Glutamatergic neuron (in vitro differentiated cells): ENCODE measurements around the gene COX6A1. TPM values are rescaled to one million over a fixed set of nuclear protein-coding genes. Genes with fewer than 3 reads are reported as not detected.
"Not testable (repeated sequence)": the region's sequence is repeated elsewhere in the genome, so short reads cannot be mapped to it uniquely, and the experiment has no call there.

Experiments
- DNase-seq: peaks from one replicate; pipeline ENCODE4 v3.0.0; 2022
- H3K27ac Mint-ChIP-seq: one replicate; pipeline ENCODE4 v1.8.0; 2020; ENCODE audit warnings: mild to moderate bottlenecking, mixed read lengths, inconsistent platforms; ENCODE audit not compliant: unreplicated experiment
- H3K27me3 Mint-ChIP-seq: one replicate; pipeline ENCODE4 v1.8.0; 2020; ENCODE audit warnings: mild to moderate bottlenecking, moderate library complexity, mixed read lengths, inconsistent platforms; ENCODE audit not compliant: unreplicated experiment
- H3K36me3 Mint-ChIP-seq: one replicate; pipeline ENCODE4 v1.8.0; 2020; ENCODE audit warnings: mild to moderate bottlenecking, mixed read lengths, inconsistent platforms; ENCODE audit not compliant: unreplicated experiment
- H3K4me1 Mint-ChIP-seq: one replicate; pipeline ENCODE4 v1.8.0; 2020; ENCODE audit warnings: mild to moderate bottlenecking, low read depth, mixed read lengths, inconsistent platforms; ENCODE audit not compliant: unreplicated experiment
- H3K4me3 Mint-ChIP-seq: one replicate; pipeline ENCODE4 v1.8.0; 2020; ENCODE audit warnings: mild to moderate bottlenecking, mixed read lengths, inconsistent platforms; ENCODE audit not compliant: unreplicated experiment
- H3K9me3 Mint-ChIP-seq: one replicate; pipeline ENCODE4 v1.8.0; 2020; ENCODE audit warnings: mild to moderate bottlenecking, moderate library complexity, mixed read lengths, inconsistent platforms; ENCODE audit not compliant: unreplicated experiment
- total RNA-seq: library from RNA; stranded (reverse); fragmentation: NEBNext Ultra II Directional; extraction: Animal tissue kit (Norgen Biotek cat#: 25700); gene quantifications from one replicate; pipeline ENCODE4 v1.2.1, GENCODE V29; 2021; ENCODE audit not compliant: unreplicated experiment
- TF ChIP-seq, protein P1 (sequence below): fragments of 200-600 bp; sonication (generic); IDR thresholded peaks from one replicate; pipeline ENCODE4 v1.5.0; 2021; ENCODE audit not compliant: partially characterized antibody, unreplicated experiment

COX6A1 gene
- total RNA-seq, 1 donor from 2014 or later = 405 TPM

GRCh38 chr12:120483621-120484020 lies 45.7 kb downstream of the COX6A1 start:
- Mint-ChIP-seq H3K27ac (no peak overlapping the region), H3K4me3 (no peak overlapping the region), H3K27me3 (peaks cover 5% of the 10 kb centered on the region), H3K4me1 (peaks cover 7% of the 10 kb centered on the region), H3K9me3 (no peaks in the 10 kb centered on the region), H3K36me3 (no peaks in the 10 kb centered on the region)
- DNase-seq = no peak
- TF ChIP-seq, protein P1, sequence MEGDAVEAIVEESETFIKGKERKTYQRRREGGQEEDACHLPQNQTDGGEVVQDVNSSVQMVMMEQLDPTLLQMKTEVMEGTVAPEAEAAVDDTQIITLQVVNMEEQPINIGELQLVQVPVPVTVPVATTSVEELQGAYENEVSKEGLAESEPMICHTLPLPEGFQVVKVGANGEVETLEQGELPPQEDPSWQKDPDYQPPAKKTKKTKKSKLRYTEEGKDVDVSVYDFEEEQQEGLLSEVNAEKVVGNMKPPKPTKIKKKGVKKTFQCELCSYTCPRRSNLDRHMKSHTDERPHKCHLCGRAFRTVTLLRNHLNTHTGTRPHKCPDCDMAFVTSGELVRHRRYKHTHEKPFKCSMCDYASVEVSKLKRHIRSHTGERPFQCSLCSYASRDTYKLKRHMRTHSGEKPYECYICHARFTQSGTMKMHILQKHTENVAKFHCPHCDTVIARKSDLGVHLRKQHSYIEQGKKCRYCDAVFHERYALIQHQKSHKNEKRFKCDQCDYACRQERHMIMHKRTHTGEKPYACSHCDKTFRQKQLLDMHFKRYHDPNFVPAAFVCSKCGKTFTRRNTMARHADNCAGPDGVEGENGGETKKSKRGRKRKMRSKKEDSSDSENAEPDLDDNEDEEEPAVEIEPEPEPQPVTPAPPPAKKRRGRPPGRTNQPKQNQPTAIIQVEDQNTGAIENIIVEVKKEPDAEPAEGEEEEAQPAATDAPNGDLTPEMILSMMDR = no peak

DNA sequence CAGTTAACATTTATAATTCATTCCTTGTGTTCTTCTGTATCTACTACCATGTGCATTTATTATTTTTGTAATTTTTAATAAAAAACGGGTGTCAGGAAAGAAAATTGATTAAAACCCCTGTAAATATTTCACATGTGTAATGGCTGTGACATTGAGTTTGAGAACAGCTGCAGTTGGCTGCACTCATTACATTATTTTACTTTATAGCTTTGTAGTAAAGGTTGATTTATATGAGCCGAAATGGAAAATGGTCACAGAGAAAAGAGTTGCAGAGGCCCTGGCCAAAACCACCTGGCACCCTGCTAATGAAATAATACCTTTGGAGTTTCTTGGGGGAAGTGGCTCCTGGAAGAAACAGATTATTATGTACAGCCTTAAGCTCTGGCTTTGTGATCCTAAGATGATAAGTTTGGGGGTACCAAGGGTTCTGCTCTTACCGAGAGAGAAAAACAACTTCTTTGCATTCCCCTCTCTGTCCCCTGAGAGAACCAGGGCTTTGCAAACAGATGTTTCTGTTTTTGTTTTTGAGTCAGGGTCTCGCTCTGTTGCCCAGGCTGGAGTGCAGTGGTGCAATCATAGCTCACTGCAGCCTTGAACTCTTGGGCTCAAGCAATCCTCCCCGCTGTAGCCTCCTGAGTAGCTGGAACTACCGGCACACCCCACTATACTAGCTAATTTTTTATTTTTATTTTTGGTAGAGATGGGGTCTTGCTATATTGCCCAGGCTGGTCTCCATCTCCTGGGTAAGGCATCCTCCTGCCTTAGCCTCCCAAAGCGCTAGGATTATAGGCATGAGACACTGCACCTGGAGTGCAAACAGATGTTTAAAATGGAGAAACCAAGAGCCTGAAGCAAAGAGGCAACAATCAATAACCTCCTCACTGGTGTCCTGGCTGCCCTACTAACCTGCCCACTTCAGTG lies 48.3 kb downstream of the COX6A1 start:
- H3K27me3 Mint-ChIP-seq = peaks cover 7% of the 10 kb centered on the region
- H3K4me3 Mint-ChIP-seq = no peak overlapping the region
- no peaks in the 10 kb centered on the region for H3K4me1 Mint-ChIP-seq
- TF ChIP-seq, protein P1 = no peak
- peaks cover 5% of the 10 kb centered on the region for H3K36me3 Mint-ChIP-seq
- DNase-seq = no peak
- no peak overlapping the region for H3K27ac Mint-ChIP-seq
- peaks cover 5% of the 10 kb centered on the region for H3K9me3 Mint-ChIP-seq

DNA sequence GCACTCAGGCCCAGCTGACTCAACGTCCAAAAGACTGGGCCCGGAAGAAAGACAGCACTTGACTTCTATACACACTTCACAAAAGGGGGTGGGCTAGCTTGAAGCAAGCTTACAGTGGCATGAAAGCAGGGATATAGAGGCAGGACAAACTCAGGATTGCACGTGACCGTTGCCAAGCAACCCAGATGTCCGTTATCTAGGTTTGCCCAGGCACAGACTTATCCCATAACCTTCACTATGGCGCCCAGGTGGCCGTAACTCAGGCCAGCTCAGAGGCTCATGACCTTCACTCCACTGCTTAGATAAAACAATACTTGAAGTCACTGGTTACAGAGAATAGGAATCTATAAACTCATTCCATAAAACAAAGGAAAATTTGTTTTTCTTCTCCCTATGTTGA lies 49.6 kb downstream of the COX6A1 start:
- H3K27me3 Mint-ChIP-seq, H3K36me3 Mint-ChIP-seq, H3K4me3 Mint-ChIP-seq, H3K9me3 Mint-ChIP-seq, H3K4me1 Mint-ChIP-seq, H3K27ac Mint-ChIP-seq, DNase-seq: not testable (repeated sequence)

DNA sequence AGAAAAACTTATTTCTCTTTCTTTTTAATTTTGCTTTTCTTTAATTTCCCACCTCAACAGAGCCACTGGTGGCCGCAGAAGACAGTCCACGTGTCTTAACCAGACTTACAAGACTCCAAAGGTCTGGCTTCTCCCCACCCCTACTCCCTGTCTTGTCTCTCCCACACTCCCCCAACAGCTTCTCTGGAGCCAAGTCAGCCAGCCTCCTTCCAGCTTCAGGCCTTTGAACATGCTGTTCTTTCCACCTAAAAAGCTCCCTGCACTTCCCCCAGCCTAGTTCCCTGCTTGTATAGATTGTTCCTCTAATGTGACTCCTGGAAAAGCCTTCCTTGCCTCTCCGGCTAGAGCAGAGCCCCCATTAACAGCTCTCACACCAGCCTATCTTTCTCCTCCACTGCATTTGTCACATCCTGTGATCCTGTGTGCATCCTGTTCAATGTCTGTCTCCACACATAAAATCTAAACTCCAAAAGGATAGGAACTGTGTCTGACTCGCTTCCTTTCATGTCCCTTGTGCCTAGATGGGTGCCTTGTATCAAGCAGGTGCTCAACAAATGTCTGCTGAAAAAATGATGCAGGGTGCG lies 50.2 kb downstream of the COX6A1 start:
- Mint-ChIP-seq H3K36me3 (peaks cover 5% of the 10 kb centered on the region), H3K4me3 (no peak overlapping the region), H3K27ac (no peak overlapping the region), H3K27me3 (peaks cover 8% of the 10 kb centered on the region), H3K9me3 (peaks cover 5% of the 10 kb centered on the region), H3K4me1 (no peaks in the 10 kb centered on the region)
- TF ChIP-seq, protein P1 = no peak
- no peak for DNase-seq

DNA sequence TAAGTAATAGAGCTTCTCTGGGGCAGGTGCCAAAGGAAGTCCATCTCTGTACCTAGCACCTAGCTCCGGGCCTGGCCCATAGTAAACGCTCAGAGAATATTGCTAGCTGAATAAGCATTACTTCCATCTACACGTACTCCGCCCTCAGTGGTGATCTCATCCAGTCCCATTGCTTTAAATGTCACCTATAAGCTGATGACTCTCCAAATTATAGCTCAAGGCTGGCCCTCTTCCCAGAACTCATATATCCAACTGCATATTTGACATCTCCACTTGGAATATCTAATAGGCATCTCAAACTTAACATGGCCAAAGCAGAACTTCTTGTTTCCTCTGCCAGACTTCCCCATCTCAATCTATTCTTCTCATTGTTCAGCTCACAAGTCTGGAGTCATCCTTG lies 51.1 kb downstream of the COX6A1 start:
- Mint-ChIP-seq H3K9me3 (peaks cover 5% of the 10 kb centered on the region), H3K27me3 (peaks cover 8% of the 10 kb centered on the region), H3K36me3 (peaks cover 5% of the 10 kb centered on the region), H3K4me3 (no peak overlapping the region), H3K4me1 (no peaks in the 10 kb centered on the region), H3K27ac (no peak overlapping the region)
- no peak for DNase-seq
- TF ChIP-seq, protein P1 = no peak
